HCT116 (cell line): Measurements from ENCODE around the gene KIR3DL1. TPM values are rescaled to one million over a fixed set of nuclear protein-coding genes. Genes with fewer than 3 reads are reported as not detected.

ENCODE experiments used
- ATAC-seq: fragments of 200-7000 bp; cut with Tn5 transposase; 2 replicates; pipeline ENCODE4 v1.9.1; 2020; ENCODE audit warnings: mild to moderate bottlenecking, moderate library complexity
- BruUV-seq: library from RNA; stranded (reverse); fragments of 400-500 nt; replicated peaks from 2 replicates; lab custom pipeline; 2021; lab: Mats Ljungman, UMichigan
- CTCF ChIA-PET: fragments of 300-600 bp; sonication (Branson Sonifier 250); formaldehyde crosslinking; loops from one replicate; lab custom pipeline; 2021; ENCODE audit warnings: antibody characterized with exemption; lab: Charles Lee
- POLR2A ChIA-PET: fragments of 300-600, 350-600 bp; sonication (Branson Sonifier 250); formaldehyde crosslinking; loops from one replicate; lab custom pipeline; 2021; ENCODE audit warnings: antibody characterized with exemption; lab: Charles Lee
- RAD21 ChIA-PET, 2 experiments: fragments of 300-600 bp; sonication (Branson Sonifier 250); formaldehyde crosslinking; loops; one replicate each; lab custom pipeline; 2023; ENCODE audit warnings: low total read pairs in 2 of 2; ENCODE audit not compliant: uncharacterized antibody in 2 of 2, unreplicated experiment in 2 of 2, low non-redundant PET in 1 of 2; lab: Charles Lee
- DNase-seq: peaks from one replicate; pipeline ENCODE4 v3.0.0-alpha.2; 2010; ENCODE audit warnings: low read depth, low spot score
- H2AFZ ChIP-seq: fragments of 200-600 bp; shearing (Covaris generic), sonication (generic); 2 replicates; pipeline ENCODE4 v1.6.1; 2017; ENCODE audit warnings: low read depth, mixed run types, mixed read lengths, antibody characterized with exemption, low read length; ENCODE audit not compliant: poor library complexity, severe bottlenecking
- H3K27ac ChIP-seq: 2 replicates; pipeline ENCODE4 v1.5.1; 2012; ENCODE audit warnings: low read depth, low read length
- H3K27me3 ChIP-seq: fragments of 200-600 bp; sonication (generic); 2 replicates; pipeline ENCODE4 v1.6.1; 2016; ENCODE audit warnings: mixed run types, low read length, mixed read lengths; ENCODE audit not compliant: insufficient read depth
- H3K36me3 ChIP-seq, 2 experiments: fragments of 200-500 bp in 1 of 2; fragments of 200-600 bp in 1 of 2; sonication (Bioruptor generic) in 1 of 2; sonication (generic) in 1 of 2; 2 replicates each; pipeline versions ENCODE4 v1.5.1 to v1.6.1; 2014 to 2016; ENCODE audit warnings: low read length in 2 of 2, inconsistent platforms in 1 of 2, mixed read lengths in 1 of 2, mixed run types in 1 of 2; ENCODE audit not compliant: insufficient read depth in 2 of 2, control insufficient read depth in 1 of 2
- H3K4me1 ChIP-seq, 2 experiments: fragments of 200-600 bp in 1 of 2; sonication (generic) in 1 of 2; 2 replicates each; pipeline versions ENCODE4 v1.5.1 to v1.6.1; 2012 to 2017; ENCODE audit warnings: low read length in 2 of 2, inconsistent platforms in 1 of 2, mild to moderate bottlenecking in 1 of 2, mixed read lengths in 1 of 2, mixed run types in 1 of 2, moderate library complexity in 1 of 2; ENCODE audit not compliant: insufficient read depth in 2 of 2, control insufficient read depth in 1 of 2
- H3K4me2 ChIP-seq: fragments of 200-600 bp; sonication (generic); 2 replicates; pipeline ENCODE4 v1.6.1; 2017; ENCODE audit warnings: mixed run types, low read length, mixed read lengths
- H3K4me3 ChIP-seq, 2 experiments: fragments of 200-600 bp in 1 of 2; sonication (generic) in 1 of 2; replicated peaks in 1 of 2; 2 replicates each; pipeline ENCODE4 v1.5.1; 2011 to 2016; ENCODE audit warnings: low read length in 2 of 2, control low read depth in 1 of 2, low read depth in 1 of 2, mild to moderate bottlenecking in 1 of 2, mixed read lengths in 1 of 2, mixed run types in 1 of 2
- H3K79me2 ChIP-seq: fragments of 200-600 bp; sonication (generic); 2 replicates; pipeline ENCODE4 v1.6.1; 2017; ENCODE audit warnings: mild to moderate bottlenecking, mixed run types, low read length, moderate library complexity, mixed read lengths; ENCODE audit not compliant: insufficient read depth
- H3K9ac ChIP-seq: fragments of 200-600 bp; sonication (generic); 2 replicates; pipeline ENCODE4 v1.6.1; 2016; ENCODE audit warnings: low read length, mixed read lengths
- H3K9me2 ChIP-seq: fragments of 200-600 bp; sonication (generic), shearing (Covaris generic); 2 replicates; pipeline ENCODE4 v1.6.1; 2017; ENCODE audit warnings: mixed run types, mild to moderate bottlenecking, moderate library complexity; ENCODE audit not compliant: insufficient read depth
- H3K9me3 ChIP-seq, 2 experiments: fragments of 200-500 bp in 1 of 2; fragments of 200-600 bp in 1 of 2; sonication (Bioruptor generic) in 1 of 2; sonication (generic) in 1 of 2; 2 replicates each; pipeline ENCODE4 v1.6.1; 2014 to 2017; ENCODE audit warnings: low read length in 2 of 2, mixed read lengths in 2 of 2, inconsistent platforms in 1 of 2, low read depth in 1 of 2, mild to moderate bottlenecking in 1 of 2, mixed run types in 1 of 2, moderate library complexity in 1 of 2; ENCODE audit not compliant: control insufficient read depth in 1 of 2, insufficient read depth in 1 of 2
- H4K20me1 ChIP-seq: fragments of 200-600 bp; sonication (generic), shearing (Covaris generic); 2 replicates; pipeline ENCODE4 v1.6.1; 2017; ENCODE audit warnings: mixed run types, mild to moderate bottlenecking, moderate library complexity; ENCODE audit not compliant: insufficient read depth
- EGR1 ChIP-seq: IDR thresholded peaks from 2 replicates; pipeline ENCODE4 v1.6.1; 2012; ENCODE audit warnings: low read depth
- POLR2AphosphoS5 ChIP-seq: IDR thresholded peaks from 2 replicates; pipeline ENCODE4 v1.6.1; 2011; ENCODE audit warnings: mild to moderate bottlenecking, low read depth, low read length, moderate library complexity
- RAD21 ChIP-seq: IDR thresholded peaks from 2 replicates; pipeline ENCODE4 v1.6.1; 2012; ENCODE audit warnings: low read depth, mild to moderate bottlenecking
- REST ChIP-seq: IDR thresholded peaks from 2 replicates; pipeline ENCODE4 v1.6.1; 2012; ENCODE audit warnings: low read depth
- SIN3A ChIP-seq: IDR thresholded peaks from 2 replicates; pipeline ENCODE4 v1.6.1; 2012; ENCODE audit warnings: low read depth
- SRF ChIP-seq: IDR thresholded peaks from 2 replicates; pipeline ENCODE4 v1.6.1; 2012; ENCODE audit warnings: low read depth
- YY1 ChIP-seq: IDR thresholded peaks from 2 replicates; pipeline ENCODE4 v1.6.1; 2011; ENCODE audit warnings: low read length, low read depth, moderate library complexity, mild to moderate bottlenecking; ENCODE audit not compliant: insufficient replicate concordance; ENCODE audit errors: extremely low read depth
- ZBTB33 ChIP-seq: IDR thresholded peaks from 2 replicates; pipeline ENCODE4 v1.6.1; 2011; ENCODE audit warnings: mild to moderate bottlenecking, low read length, moderate library complexity; ENCODE audit not compliant: insufficient replicate concordance; ENCODE audit errors: extremely low read depth
- intact Hi-C: fragments of 100-400 bp; cut with micrococcal nuclease; formaldehyde crosslinking; loops from 2 replicates; pipeline ENCODE4 v1.10.0; 2022
- total RNA-seq: library from RNA; stranded (reverse); gene quantifications from one replicate; pipeline ENCODE4 v1.2.1, GENCODE V29; 2021; ENCODE audit not compliant: unreplicated experiment
- TF ChIP-seq, protein P1 (sequence below), 3 experiments: fragments of 200-600 bp in 1 of 3; sonication (generic) in 1 of 3; IDR thresholded peaks in 2 of 3; conservative IDR thresholded peaks in 1 of 3; 2 replicates each; pipeline ENCODE4 v1.5.1; 2012 to 2017; ENCODE audit warnings: low read depth in 2 of 3, low read length in 2 of 3, antibody characterized with exemption in 1 of 3, borderline replicate concordance in 1 of 3, control low read depth in 1 of 3, mild to moderate bottlenecking in 1 of 3, mixed read lengths in 1 of 3, mixed run types in 1 of 3, moderate library complexity in 1 of 3; ENCODE audit not compliant: insufficient read depth in 1 of 3

The KIR3DL1 gene
- total RNA-seq, 1 experiment from 2014 or later, result not detected

- H3K27me3 ChIP-seq, result peaks cover 3% of the 10 kb centered on the region
These were observed 35.1 kb downstream of the KIR3DL1 start for GRCh38 chr19:54851353-54851752.

More at GRCh38 chr19:54851353-54851752, 35.1 kb downstream of the KIR3DL1 start:
- intact Hi-C loops, result loop anchor here (10.0 kb wide), 1 partner anchor 77 kb away; no protein-coding TSS in a partner anchor
- H3K4me2 ChIP-seq, result no peak overlapping the region
- RAD21 ChIA-PET, result no interaction called here
- no peaks in the 10 kb centered on the region for H3K4me1 ChIP-seq
- POLR2A ChIA-PET, result no interaction called here
- no peak overlapping the region for H3K4me3 ChIP-seq
- CTCF ChIA-PET, result no interaction called here
- no peaks in the 10 kb centered on the region for H3K79me2 ChIP-seq
- H4K20me1 ChIP-seq, result no peaks in the 10 kb centered on the region
- no peak for TF ChIP-seq EGR1
- no peak for TF ChIP-seq RAD21
- TF ChIP-seq SRF, result no peak
- no peak for TF ChIP-seq SIN3A
- TF ChIP-seq REST, result no peak
- no peak for TF ChIP-seq ZBTB33
- TF ChIP-seq, protein P1, sequence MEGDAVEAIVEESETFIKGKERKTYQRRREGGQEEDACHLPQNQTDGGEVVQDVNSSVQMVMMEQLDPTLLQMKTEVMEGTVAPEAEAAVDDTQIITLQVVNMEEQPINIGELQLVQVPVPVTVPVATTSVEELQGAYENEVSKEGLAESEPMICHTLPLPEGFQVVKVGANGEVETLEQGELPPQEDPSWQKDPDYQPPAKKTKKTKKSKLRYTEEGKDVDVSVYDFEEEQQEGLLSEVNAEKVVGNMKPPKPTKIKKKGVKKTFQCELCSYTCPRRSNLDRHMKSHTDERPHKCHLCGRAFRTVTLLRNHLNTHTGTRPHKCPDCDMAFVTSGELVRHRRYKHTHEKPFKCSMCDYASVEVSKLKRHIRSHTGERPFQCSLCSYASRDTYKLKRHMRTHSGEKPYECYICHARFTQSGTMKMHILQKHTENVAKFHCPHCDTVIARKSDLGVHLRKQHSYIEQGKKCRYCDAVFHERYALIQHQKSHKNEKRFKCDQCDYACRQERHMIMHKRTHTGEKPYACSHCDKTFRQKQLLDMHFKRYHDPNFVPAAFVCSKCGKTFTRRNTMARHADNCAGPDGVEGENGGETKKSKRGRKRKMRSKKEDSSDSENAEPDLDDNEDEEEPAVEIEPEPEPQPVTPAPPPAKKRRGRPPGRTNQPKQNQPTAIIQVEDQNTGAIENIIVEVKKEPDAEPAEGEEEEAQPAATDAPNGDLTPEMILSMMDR (IDR thresholded peaks at IDR 0.05 in 2 of 3, conservative IDR thresholded peaks at IDR 0.05 in 1 of 3; ENCODE audit: borderline replicate concordance in 1 of 3, insufficient read depth in 1 of 3, low read depth in 2 of 3, low read length in 2 of 3), result no peak
- no peak for TF ChIP-seq YY1
- no peak for TF ChIP-seq POLR2AphosphoS5
- H3K9ac ChIP-seq, result no peak overlapping the region
- ATAC-seq (no peak), DNase-seq (no peak)
- H3K9me2 ChIP-seq, result no peaks in the 10 kb centered on the region
- H3K9me3 ChIP-seq, result no peaks in the 10 kb centered on the region
- BruUV-seq, result no TSS peak
- no peak overlapping the region for H2AFZ ChIP-seq
- no peak overlapping the region for H3K27ac ChIP-seq
- no peaks in the 10 kb centered on the region for H3K36me3 ChIP-seq
